Lower leg skin (tissue), 3 donors: ENCODE data around the gene THRSP.
"Not testable (repeated sequence)": the region's sequence is repeated elsewhere in the genome, so short reads cannot be mapped to it uniquely, and the experiment has no call there.

Experiments
- POLR2A ChIP-seq, 2 donors: fragments of 450-650 bp; IDR thresholded peaks; one replicate each; pipeline ENCODE4 v1.6.1; 2016 to 2017; ENCODE audit warnings: antibody characterized with exemption in 2 of 2, mild to moderate bottlenecking in 1 of 2, moderate library complexity in 1 of 2
- TF ChIP-seq, protein P1 (sequence below), 3 donors: fragments of 450-650 bp; IDR thresholded peaks; one replicate each; pipeline ENCODE4 v1.5.1; 2016; ENCODE audit warnings: antibody characterized with exemption in 3 of 3, mild to moderate bottlenecking in 3 of 3, moderate library complexity in 2 of 3

DNA sequence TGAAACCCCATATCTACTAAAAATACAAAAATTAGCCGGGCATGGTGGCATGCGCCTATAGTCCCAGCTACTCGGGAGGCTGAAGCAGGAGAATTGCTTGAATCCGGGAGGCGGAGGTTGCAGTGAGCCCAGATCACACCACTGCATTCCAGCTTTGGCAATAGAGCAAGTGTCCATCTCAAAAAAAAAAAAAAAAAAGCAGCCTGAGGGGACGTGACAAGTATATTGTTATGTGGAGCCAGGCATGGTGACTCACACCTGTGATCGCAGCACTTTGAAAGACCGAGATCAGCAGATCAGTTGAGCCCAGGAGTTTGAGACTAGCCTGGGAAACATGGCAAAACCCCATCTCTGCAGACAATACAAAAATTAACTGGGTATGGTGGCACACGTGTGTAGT, 35.2 kb upstream of the THRSP start:
- TF ChIP-seq, protein P1, sequence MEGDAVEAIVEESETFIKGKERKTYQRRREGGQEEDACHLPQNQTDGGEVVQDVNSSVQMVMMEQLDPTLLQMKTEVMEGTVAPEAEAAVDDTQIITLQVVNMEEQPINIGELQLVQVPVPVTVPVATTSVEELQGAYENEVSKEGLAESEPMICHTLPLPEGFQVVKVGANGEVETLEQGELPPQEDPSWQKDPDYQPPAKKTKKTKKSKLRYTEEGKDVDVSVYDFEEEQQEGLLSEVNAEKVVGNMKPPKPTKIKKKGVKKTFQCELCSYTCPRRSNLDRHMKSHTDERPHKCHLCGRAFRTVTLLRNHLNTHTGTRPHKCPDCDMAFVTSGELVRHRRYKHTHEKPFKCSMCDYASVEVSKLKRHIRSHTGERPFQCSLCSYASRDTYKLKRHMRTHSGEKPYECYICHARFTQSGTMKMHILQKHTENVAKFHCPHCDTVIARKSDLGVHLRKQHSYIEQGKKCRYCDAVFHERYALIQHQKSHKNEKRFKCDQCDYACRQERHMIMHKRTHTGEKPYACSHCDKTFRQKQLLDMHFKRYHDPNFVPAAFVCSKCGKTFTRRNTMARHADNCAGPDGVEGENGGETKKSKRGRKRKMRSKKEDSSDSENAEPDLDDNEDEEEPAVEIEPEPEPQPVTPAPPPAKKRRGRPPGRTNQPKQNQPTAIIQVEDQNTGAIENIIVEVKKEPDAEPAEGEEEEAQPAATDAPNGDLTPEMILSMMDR (IDR thresholded peaks at IDR 0.05): not testable (repeated sequence)
- not testable (repeated sequence) for TF ChIP-seq POLR2A (IDR thresholded peaks at IDR 0.05)
